Measurements from ENCODE around the gene ENPP6. TPM values are rescaled to one million over a fixed set of nuclear protein-coding genes. Genes with fewer than 3 reads are reported as not detected.

The ENPP6 gene
- total RNA-seq, 1 donor from 2014 or later, result 0.41 TPM

- H3K27ac Mint-ChIP-seq, result peak overlapping the region; percentile 89
- H3K36me3 Mint-ChIP-seq (ENCODE audit: low read depth), result no peaks in the 10 kb centered on the region
- H3K27me3 Mint-ChIP-seq (ENCODE audit: low read depth), result peaks cover 3% of the 10 kb centered on the region
- intact Hi-C loops (cut with micrococcal nuclease), result no loop called here
- no peak for DNase-seq (ENCODE audit: low spot score)
- H3K9me3 Mint-ChIP-seq, result no peaks in the 10 kb centered on the region
- H3K4me3 Mint-ChIP-seq (ENCODE audit: low read depth), result no peak overlapping the region
- peaks cover 17% of the 10 kb centered on the region for H3K4me1 Mint-ChIP-seq (ENCODE audit: low read depth)
Measured at GRCh38 chr4:184252136-184253071, 34.7 kb upstream of the ENPP6 start.

- no peaks in the 10 kb centered on the region for H3K9me3 Mint-ChIP-seq
- peaks cover 3% of the 10 kb centered on the region for H3K27me3 Mint-ChIP-seq (ENCODE audit: low read depth)
- no peak for DNase-seq (ENCODE audit: low spot score)
- no peak overlapping the region for H3K4me3 Mint-ChIP-seq (ENCODE audit: low read depth)
- intact Hi-C loops (cut with micrococcal nuclease), result loop anchor here (2.0 kb wide), 2 partner anchors 15 to 83 kb away; no protein-coding TSS in a partner anchor
- H3K4me1 Mint-ChIP-seq (ENCODE audit: low read depth), result peaks cover 17% of the 10 kb centered on the region
- peak overlapping the region; percentile 67 for H3K27ac Mint-ChIP-seq
- H3K36me3 Mint-ChIP-seq (ENCODE audit: low read depth), result no peaks in the 10 kb centered on the region
Measured at GRCh38 chr4:184251670-184251980, 34.0 kb upstream of the ENPP6 start.

DNA sequence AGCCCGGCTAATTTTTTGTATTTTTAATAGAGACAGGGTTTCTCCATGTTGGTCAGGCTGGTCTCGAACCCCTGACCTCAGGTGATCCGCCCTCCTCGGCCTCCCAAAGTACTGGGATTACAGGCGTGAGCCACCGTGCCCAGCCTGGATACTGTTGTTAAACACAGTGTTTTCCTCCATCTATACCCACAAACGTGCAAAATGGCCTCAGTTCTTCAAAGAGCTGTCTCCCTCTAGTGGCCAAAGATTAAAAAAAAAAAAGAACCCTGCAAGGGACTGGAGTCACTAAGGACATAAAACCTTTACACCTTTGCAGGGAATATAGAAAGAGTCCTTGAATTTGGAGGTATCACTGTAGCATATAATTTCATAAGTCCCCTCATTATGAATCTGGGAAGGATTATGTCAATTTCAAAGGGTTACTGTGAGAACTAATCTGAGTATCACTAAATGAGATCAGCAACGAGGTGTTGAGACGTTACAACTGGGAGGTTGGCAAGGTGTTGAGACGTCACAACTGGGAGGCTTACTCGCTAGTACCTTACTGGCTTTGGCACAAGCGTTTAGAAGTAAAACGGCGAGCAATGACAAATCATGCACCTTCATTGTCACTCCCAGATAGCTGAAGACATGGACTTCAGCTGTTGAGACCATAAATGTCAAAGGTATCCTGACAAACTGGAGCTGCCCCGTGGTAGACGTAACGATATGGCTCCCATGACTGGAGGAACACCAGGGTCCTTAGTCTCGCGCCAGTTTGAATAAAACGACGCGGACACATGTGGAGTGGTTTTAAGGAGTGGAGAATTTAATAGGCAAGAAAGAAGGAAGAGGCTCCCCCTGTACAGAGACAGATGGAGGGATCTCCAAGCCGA lies 33.4 kb upstream of the ENPP6 start:
- Mint-ChIP-seq H3K27ac (peak overlapping the region; percentile 67), H3K4me1 (ENCODE audit: low read depth) (peaks cover 17% of the 10 kb centered on the region), H3K9me3 (no peaks in the 10 kb centered on the region), H3K4me3 (ENCODE audit: low read depth) (no peak overlapping the region), H3K36me3 (ENCODE audit: low read depth) (no peaks in the 10 kb centered on the region), H3K27me3 (ENCODE audit: low read depth) (peaks cover 3% of the 10 kb centered on the region)
- intact Hi-C loops (cut with micrococcal nuclease), result loop anchor here (1.0 to 2.0 kb wide), 3 partner anchors 14 to 411 kb away; no protein-coding TSS in a partner anchor
- no peak for DNase-seq (ENCODE audit: low spot score)

DNA sequence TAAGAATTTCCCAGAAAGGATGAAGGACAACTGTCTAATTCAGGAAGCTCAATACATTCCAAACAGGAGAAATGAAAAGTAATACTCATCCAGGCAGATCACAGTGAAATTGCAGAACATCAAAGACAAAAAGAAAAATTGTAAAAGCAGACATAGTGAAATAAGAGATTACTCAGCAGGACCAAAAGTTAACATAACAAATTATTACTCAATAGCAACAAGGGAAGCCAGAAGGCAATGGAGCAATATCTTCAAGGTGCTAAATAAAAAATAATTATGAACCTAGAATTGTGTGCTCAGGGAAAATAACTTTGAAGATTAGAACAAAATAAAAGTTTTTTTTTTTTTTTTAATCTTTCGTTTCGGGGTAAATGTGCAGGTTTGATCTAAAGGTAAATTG lies 30.5 kb upstream of the ENPP6 start:
- H3K9me3 Mint-ChIP-seq, result no peaks in the 10 kb centered on the region
- DNase-seq (ENCODE audit: low spot score), result no peak
- peaks cover 3% of the 10 kb centered on the region for H3K27me3 Mint-ChIP-seq (ENCODE audit: low read depth)
- peaks cover 17% of the 10 kb centered on the region for H3K4me1 Mint-ChIP-seq (ENCODE audit: low read depth)
- intact Hi-C loops (cut with micrococcal nuclease), result no loop called here
- no peaks in the 10 kb centered on the region for H3K36me3 Mint-ChIP-seq (ENCODE audit: low read depth)
- no peak overlapping the region for H3K4me3 Mint-ChIP-seq (ENCODE audit: low read depth)
- no peak overlapping the region for H3K27ac Mint-ChIP-seq

DNA sequence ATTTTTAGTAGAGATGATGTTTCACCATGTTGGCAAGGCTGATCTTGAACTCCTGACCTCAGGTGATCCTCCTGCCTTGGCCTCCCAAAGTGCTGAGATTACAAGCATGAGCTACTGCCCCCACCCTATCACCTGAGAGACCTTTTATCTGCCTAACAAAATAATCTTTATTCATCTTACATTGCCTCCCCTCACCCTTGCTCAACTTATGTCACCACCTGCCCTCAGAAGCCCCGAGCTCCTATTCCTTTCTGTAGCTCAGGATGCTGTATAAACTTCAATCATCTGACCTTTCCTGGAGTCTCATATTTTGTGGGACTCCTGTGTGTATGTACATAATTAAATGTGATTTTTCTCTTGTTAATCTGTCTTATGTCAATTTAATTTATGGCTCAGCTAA lies 29.7 kb upstream of the ENPP6 start:
- intact Hi-C loops (cut with micrococcal nuclease), result no loop called here
- Mint-ChIP-seq H3K27me3 (ENCODE audit: low read depth) (peaks cover 3% of the 10 kb centered on the region), H3K9me3 (no peaks in the 10 kb centered on the region), H3K27ac (no peak overlapping the region), H3K4me1 (ENCODE audit: low read depth) (peaks cover 17% of the 10 kb centered on the region), H3K36me3 (ENCODE audit: low read depth) (no peaks in the 10 kb centered on the region), H3K4me3 (ENCODE audit: low read depth) (no peak overlapping the region)
- no peak for DNase-seq (ENCODE audit: low spot score)

- Mint-ChIP-seq H3K27ac (no peak overlapping the region), H3K9me3 (no peaks in the 10 kb centered on the region), H3K4me1 (ENCODE audit: low read depth) (peaks cover 12% of the 10 kb centered on the region), H3K4me3 (ENCODE audit: low read depth) (no peak overlapping the region), H3K27me3 (ENCODE audit: low read depth) (peaks cover 3% of the 10 kb centered on the region), H3K36me3 (ENCODE audit: low read depth) (no peaks in the 10 kb centered on the region)
- intact Hi-C loops (cut with micrococcal nuclease), result no loop called here
- no peak for DNase-seq (ENCODE audit: low spot score)
Measured at GRCh38 chr4:184246426-184246825, 28.8 kb upstream of the ENPP6 start.

DNA sequence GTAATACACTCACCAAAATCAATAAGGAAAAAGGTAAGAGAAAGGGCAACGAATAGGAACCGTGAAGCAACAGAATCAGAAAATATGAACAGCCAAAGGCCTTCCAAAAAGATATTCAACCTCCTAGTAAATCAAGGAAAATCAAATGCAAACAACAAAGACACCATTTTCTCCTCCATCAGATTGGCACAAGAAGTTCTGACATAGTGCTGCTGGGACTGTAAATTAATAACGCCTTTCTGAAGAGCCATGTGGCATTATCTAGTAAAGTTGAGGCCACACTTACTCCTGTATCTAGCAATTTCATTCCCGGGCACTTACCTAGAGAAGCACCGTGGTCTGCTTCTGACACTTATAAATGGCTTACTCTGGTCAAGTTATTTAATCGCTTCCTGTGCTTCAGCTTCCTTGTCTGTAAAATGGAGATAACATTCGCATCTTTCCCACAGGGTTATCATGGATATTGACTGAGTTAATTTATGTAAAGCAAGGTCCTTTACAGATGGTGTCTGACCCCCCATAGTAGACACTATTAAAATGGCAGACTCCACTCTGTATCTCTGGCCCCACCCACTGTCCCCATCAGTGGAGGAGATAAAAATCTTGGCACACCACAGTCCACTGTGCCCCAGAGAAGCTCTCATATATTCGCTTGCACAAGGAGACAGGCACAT lies 20.5 kb upstream of the ENPP6 start:
- no peak for DNase-seq (ENCODE audit: low spot score)
- intact Hi-C loops (cut with micrococcal nuclease), result loop anchor here (5.0 to 10.0 kb wide), 2 partner anchors 71 to 733 kb away; partner anchors contain the start of gene ING2
- Mint-ChIP-seq H3K27me3 (ENCODE audit: low read depth) (no peaks in the 10 kb centered on the region), H3K27ac (peak overlapping the region; percentile 85), H3K4me1 (ENCODE audit: low read depth) (peaks cover 37% of the 10 kb centered on the region), H3K4me3 (ENCODE audit: low read depth) (no peak overlapping the region), H3K9me3 (no peaks in the 10 kb centered on the region), H3K36me3 (ENCODE audit: low read depth) (no peaks in the 10 kb centered on the region)

DNA sequence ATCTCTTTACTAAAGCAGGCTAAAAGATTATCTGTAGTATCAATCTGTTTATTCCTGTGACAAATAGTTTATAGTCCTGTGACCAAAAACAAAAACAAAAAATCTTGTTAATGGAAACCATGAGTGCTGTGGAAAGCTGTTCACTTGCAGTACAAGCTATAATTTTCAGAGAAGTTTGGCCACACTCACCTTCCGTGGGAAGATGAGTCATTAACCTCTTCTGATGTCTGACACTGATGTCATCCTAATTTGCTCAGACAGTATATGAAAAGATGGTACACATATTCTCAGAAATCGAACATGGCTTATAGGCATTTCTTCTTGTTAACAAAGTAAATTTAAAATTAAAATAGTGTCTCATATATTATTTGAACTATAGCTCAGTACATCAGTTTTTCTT lies 19.9 kb upstream of the ENPP6 start:
- DNase-seq (ENCODE audit: low spot score), result peak; percentile 38
- H3K4me3 Mint-ChIP-seq (ENCODE audit: low read depth), result peak overlapping the region; percentile 9
- H3K36me3 Mint-ChIP-seq (ENCODE audit: low read depth), result no peaks in the 10 kb centered on the region
- no peaks in the 10 kb centered on the region for H3K27me3 Mint-ChIP-seq (ENCODE audit: low read depth)
- peaks cover 37% of the 10 kb centered on the region for H3K4me1 Mint-ChIP-seq (ENCODE audit: low read depth)
- intact Hi-C loops (cut with micrococcal nuclease), result loop anchor here (1.0 to 10.0 kb wide), 4 partner anchors 13 to 733 kb away; partner anchors contain the start of gene ING2
- H3K9me3 Mint-ChIP-seq, result no peaks in the 10 kb centered on the region
- peak overlapping the region; percentile 85 for H3K27ac Mint-ChIP-seq

- Mint-ChIP-seq H3K27me3 (ENCODE audit: low read depth) (no peaks in the 10 kb centered on the region), H3K9me3 (no peaks in the 10 kb centered on the region), H3K4me3 (ENCODE audit: low read depth) (no peak overlapping the region), H3K27ac (no peak overlapping the region), H3K36me3 (ENCODE audit: low read depth) (no peaks in the 10 kb centered on the region), H3K4me1 (ENCODE audit: low read depth) (peaks cover 45% of the 10 kb centered on the region)
- intact Hi-C loops (cut with micrococcal nuclease), result loop anchor here (5.0 to 10.0 kb wide), 2 partner anchors 68 to 731 kb away; partner anchors contain the start of gene ING2
- DNase-seq (ENCODE audit: low spot score), result no peak
Measured at GRCh38 chr4:184235526-184235925, 17.9 kb upstream of the ENPP6 start.

DNA sequence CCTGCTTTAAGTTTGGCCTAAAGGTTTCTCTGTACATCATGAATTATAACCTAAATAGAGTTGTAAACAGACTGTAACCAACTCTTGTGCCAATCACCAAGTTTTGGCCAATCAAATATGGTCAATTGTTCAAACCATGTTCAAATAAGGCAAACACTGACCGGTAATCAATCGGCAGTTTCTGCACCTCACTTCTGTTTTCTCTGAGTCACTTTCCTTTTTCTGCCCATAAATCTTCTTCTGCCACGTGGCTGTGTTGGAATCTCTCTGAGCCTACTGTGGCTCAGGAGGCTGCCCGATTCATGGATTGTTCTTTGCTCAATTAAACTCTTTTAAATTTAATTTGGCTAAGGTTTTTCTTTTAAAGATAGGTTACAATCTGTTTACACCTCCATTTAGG lies 16.5 kb upstream of the ENPP6 start:
- H3K27me3 Mint-ChIP-seq (ENCODE audit: low read depth), result no peaks in the 10 kb centered on the region
- intact Hi-C loops (cut with micrococcal nuclease), result loop anchor here (10.0 kb wide), 1 partner anchor 729 kb away; the partner anchor contains the start of gene ING2
- no peak overlapping the region for H3K4me3 Mint-ChIP-seq (ENCODE audit: low read depth)
- no peaks in the 10 kb centered on the region for H3K36me3 Mint-ChIP-seq (ENCODE audit: low read depth)
- peaks cover 56% of the 10 kb centered on the region for H3K4me1 Mint-ChIP-seq (ENCODE audit: low read depth)
- DNase-seq (ENCODE audit: low spot score), result no peak
- no peaks in the 10 kb centered on the region for H3K9me3 Mint-ChIP-seq
- no peak overlapping the region for H3K27ac Mint-ChIP-seq

GRCh38 chr4:184232975-184233374 lies 15.3 kb upstream of the ENPP6 start:
- H3K27me3 Mint-ChIP-seq (ENCODE audit: low read depth), result no peaks in the 10 kb centered on the region
- no peaks in the 10 kb centered on the region for H3K36me3 Mint-ChIP-seq (ENCODE audit: low read depth)
- H3K9me3 Mint-ChIP-seq, result peaks cover 3% of the 10 kb centered on the region
- H3K27ac Mint-ChIP-seq, result no peak overlapping the region
- no peak for DNase-seq (ENCODE audit: low spot score)
- intact Hi-C loops (cut with micrococcal nuclease), result loop anchor here (10.0 kb wide), 1 partner anchor 728 kb away; the partner anchor contains the start of gene ING2
- H3K4me3 Mint-ChIP-seq (ENCODE audit: low read depth), result no peak overlapping the region
- peaks cover 57% of the 10 kb centered on the region for H3K4me1 Mint-ChIP-seq (ENCODE audit: low read depth)

DNA sequence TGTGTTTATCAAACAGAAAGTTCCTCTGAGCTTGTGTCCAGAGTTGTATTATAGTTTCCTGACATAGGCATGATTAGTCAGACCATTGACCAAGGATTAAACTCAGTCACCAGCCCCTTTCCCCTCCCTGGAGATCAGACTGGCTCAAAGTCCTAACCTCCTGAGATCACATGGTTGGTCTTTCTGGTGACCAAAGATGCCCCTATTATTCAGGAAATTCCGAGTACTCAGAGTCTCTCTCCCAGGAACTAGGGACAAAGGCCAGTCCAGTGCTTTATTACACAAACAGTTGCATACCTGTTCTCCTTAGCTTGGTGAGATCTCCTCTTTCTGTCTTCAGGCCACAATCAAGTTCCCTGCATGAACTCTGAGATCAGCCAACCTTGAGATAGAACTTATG lies 14.5 kb upstream of the ENPP6 start:
- DNase-seq (ENCODE audit: low spot score), result no peak
- Mint-ChIP-seq H3K4me1 (ENCODE audit: low read depth) (peaks cover 56% of the 10 kb centered on the region), H3K27ac (no peak overlapping the region), H3K9me3 (peaks cover 3% of the 10 kb centered on the region), H3K36me3 (ENCODE audit: low read depth) (no peaks in the 10 kb centered on the region), H3K27me3 (ENCODE audit: low read depth) (no peaks in the 10 kb centered on the region), H3K4me3 (ENCODE audit: low read depth) (no peak overlapping the region)
- intact Hi-C loops (cut with micrococcal nuclease), result loop anchor here (10.0 kb wide), 1 partner anchor 727 kb away; the partner anchor contains the start of gene ING2
